Testis (tissue), 3 donors: ENCODE measurements around the gene ITPK1. TPM values are rescaled to one million over a fixed set of nuclear protein-coding genes. Genes with fewer than 3 reads are reported as not detected.

Experiments used
- DNase-seq: peaks from one replicate; pipeline ENCODE4 v3.0.0-alpha.2; 2019
- H3K27ac ChIP-seq, 2 donors: fragments of 200-600 bp; sonication (generic); one replicate each; pipeline ENCODE4 v1.5.1; 2019
- H3K27me3 ChIP-seq: fragments of 200-600 bp; sonication (generic); one replicate; pipeline ENCODE4 v1.5.1; 2019
- H3K36me3 ChIP-seq: fragments of 200-600 bp; sonication (generic); one replicate; pipeline ENCODE4 v1.5.1; 2017; ENCODE audit warnings: low read depth; ENCODE audit errors: missing control alignments
- H3K4me1 ChIP-seq: fragments of 200-600 bp; sonication (generic); one replicate; pipeline ENCODE4 v1.5.1; 2019
- H3K4me3 ChIP-seq, 2 donors: fragments of 200-600 bp; sonication (generic); one replicate each; pipeline ENCODE4 v1.5.1; 2017 to 2019
- H3K9me3 ChIP-seq: fragments of 200-600 bp; sonication (generic); one replicate; pipeline ENCODE4 v1.5.1; 2017
- CTCF ChIP-seq, 3 experiments: fragments of 450-650 bp in 2 of 3; fragments of 200-600 bp in 1 of 3; sonication (generic) in 1 of 3; IDR thresholded peaks; one replicate each; pipeline ENCODE4 v1.5.1; 2016 to 2019; ENCODE audit warnings: antibody characterized with exemption in 3 of 3, mild to moderate bottlenecking in 2 of 3, moderate library complexity in 1 of 3
- POLR2A ChIP-seq: fragments of 450-650 bp; IDR thresholded peaks from one replicate; pipeline ENCODE4 v1.6.1; 2017; ENCODE audit warnings: antibody characterized with exemption, mild to moderate bottlenecking, moderate library complexity
- WGBS, 2 donors: methylation state at CpG; one replicate each; pipeline ENCODE4 v1.1.5; 2018; 5-methylcytosine and 5-hydroxymethylcytosine counted together
- intact Hi-C: fragments of 100-400 bp; cut with DNase I; formaldehyde crosslinking; loops from one replicate; pipeline ENCODE4 v1.15.1; 2023; ENCODE audit warnings: low total_unique reads
- polyA plus RNA-seq: library from polyadenylated mRNA; stranded (reverse); fragments of 350-450 nt; fragmentation: Illumina TruSeq; extraction: RNeasy Lipid Tissue Mini Kit (QIAGEN cat#74804); gene quantifications from one replicate; pipeline ENCODE4 v1.2.3, GENCODE V29; 2014; ENCODE audit warnings: low read depth, low replicate concordance; ENCODE audit not compliant: insufficient read depth
- total RNA-seq, 2 donors: library from RNA; depleted of rRNA; stranded (reverse); fragments of >200 nt; gene quantifications; one replicate each; pipeline ENCODE4 v1.2.3, GENCODE V29; 2016

ITPK1 gene
- total and polyA plus RNA-seq, 3 donors from 2014 or later = 78.3 to 92.5 (median 90.6) TPM

GRCh38 chr14:92970271-92970670, 145.5 kb downstream of the ITPK1 start:
- peak overlapping the region; percentile 47 to 73 for H3K27ac ChIP-seq
- no peak for DNase-seq
- no peak overlapping the region for H3K4me3 ChIP-seq
- TF ChIP-seq POLR2A (no peak), CTCF (IDR thresholded peaks at IDR 0.05) (no peak)
- H3K4me1 ChIP-seq = peaks cover 27% of the 10 kb centered on the region
- intact Hi-C loops = no loop called here
- H3K27me3 ChIP-seq = no peaks in the 10 kb centered on the region
- no peaks in the 10 kb centered on the region for H3K9me3 ChIP-seq
- H3K36me3 ChIP-seq = no peaks in the 10 kb centered on the region
- 84 to 100% methylated on average over 4 to 12 of the region's 12 CpGs for WGBS, 2 donors

GRCh38 chr14:92969871-92970270, 145.9 kb downstream of the ITPK1 start:
- Histone ChIP-seq H3K27ac (peak overlapping the region; percentile 47 to 73), H3K4me3 (no peak overlapping the region)

GRCh38 chr14:92969430-92969829, 146.3 kb downstream of the ITPK1 start:
- 80 to 90% methylated on average over 10 of the region's 10 CpGs for WGBS, 2 donors
- Histone ChIP-seq H3K27me3 (no peaks in the 10 kb centered on the region), H3K9me3 (no peaks in the 10 kb centered on the region), H3K4me3 (no peak overlapping the region), H3K36me3 (no peaks in the 10 kb centered on the region), H3K4me1 (peaks cover 31% of the 10 kb centered on the region), H3K27ac (peak overlapping the region; percentile 47 to 73)
- no peak for DNase-seq
- no peak for TF ChIP-seq POLR2A
- TF ChIP-seq CTCF (IDR thresholded peaks at IDR 0.05) = no peak
- intact Hi-C loops = no loop called here

More at GRCh38 chr14:92969871-92970270, 145.9 kb downstream of the ITPK1 start:
- peaks cover 29% of the 10 kb centered on the region for H3K4me1 ChIP-seq
- H3K9me3 ChIP-seq = no peaks in the 10 kb centered on the region
- no peaks in the 10 kb centered on the region for H3K36me3 ChIP-seq
- peak; percentile 71 for DNase-seq
- TF ChIP-seq CTCF (IDR thresholded peaks at IDR 0.05) = peak in 1 of 3 experiments; percentile 11
- no peak for TF ChIP-seq POLR2A
- intact Hi-C loops = no loop called here
- H3K27me3 ChIP-seq = no peaks in the 10 kb centered on the region
- 50 to 72% methylated on average over 12 of the region's 12 CpGs for WGBS, 2 donors

- H3K27ac ChIP-seq = no peak overlapping the region
- no peak for DNase-seq
- H3K4me1 ChIP-seq = peaks cover 32% of the 10 kb centered on the region
- intact Hi-C loops = no loop called here
- no peaks in the 10 kb centered on the region for H3K9me3 ChIP-seq
- TF ChIP-seq POLR2A (no peak), CTCF (IDR thresholded peaks at IDR 0.05) (no peak)
- no peaks in the 10 kb centered on the region for H3K36me3 ChIP-seq
- no peaks in the 10 kb centered on the region for H3K27me3 ChIP-seq
- H3K4me3 ChIP-seq = no peak overlapping the region
- 85 to 91% methylated on average over 10 to 14 of the region's 14 CpGs for WGBS, 2 donors
Observed at GRCh38 chr14:92968291-92969020, 147.3 kb downstream of the ITPK1 start.
